ENCODE measurements around the gene WIPF3. TPM values are rescaled to one million over a fixed set of nuclear protein-coding genes. Genes with fewer than 3 reads are reported as not detected.

The WIPF3 gene
- total RNA-seq, 1 donor from 2014 or later: 0.67 TPM

GRCh38 chr7:29950480-29950879 is 144.2 kb downstream of the WIPF3 start:
- H3K4me3 ChIP-seq: no peak overlapping the region
- H3K27ac ChIP-seq: no peak overlapping the region
- ATAC-seq (no peak), DNase-seq (no peak)
- intact Hi-C loops (cut with DNase I): no loop called here
- H3K36me3 ChIP-seq: peaks cover 5% of the 10 kb centered on the region
- no peaks in the 10 kb centered on the region for H3K4me1 ChIP-seq
- H3K27me3 ChIP-seq: no peaks in the 10 kb centered on the region
- no peak for TF ChIP-seq CTCF (IDR thresholded peaks at IDR 0.05)
- H3K9me3 ChIP-seq: no peaks in the 10 kb centered on the region

- no peak for DNase-seq
- Histone ChIP-seq H3K27ac (no peak overlapping the region), H3K27me3 (no peaks in the 10 kb centered on the region), H3K9me3 (no peaks in the 10 kb centered on the region), H3K4me3 (no peak overlapping the region), H3K36me3 (peaks cover 5% of the 10 kb centered on the region), H3K4me1 (no peaks in the 10 kb centered on the region)
- no peak for ATAC-seq
- intact Hi-C loops (cut with DNase I): no loop called here
- no peak for TF ChIP-seq CTCF (IDR thresholded peaks at IDR 0.05)
These were observed 144.9 kb downstream of the WIPF3 start for GRCh38 chr7:29951206-29951605.

GRCh38 chr7:29953726-29954347 is 147.5 kb downstream of the WIPF3 start:
- Histone ChIP-seq H3K27me3 (no peaks in the 10 kb centered on the region), H3K4me1 (no peaks in the 10 kb centered on the region), H3K27ac (no peak overlapping the region), H3K4me3 (no peak overlapping the region), H3K9me3 (no peaks in the 10 kb centered on the region), H3K36me3 (peaks cover 5% of the 10 kb centered on the region)
- ATAC-seq (no peak), DNase-seq (no peak)
- TF ChIP-seq CTCF (IDR thresholded peaks at IDR 0.05): no peak
- intact Hi-C loops (cut with DNase I): no loop called here

GRCh38 chr7:29955075-29955792 is 148.9 kb downstream of the WIPF3 start:
- no peak for TF ChIP-seq CTCF (IDR thresholded peaks at IDR 0.05)
- H3K27ac ChIP-seq: no peak overlapping the region
- H3K9me3 ChIP-seq: no peaks in the 10 kb centered on the region
- ATAC-seq (no peak), DNase-seq (no peak)
- no peak overlapping the region for H3K4me3 ChIP-seq
- intact Hi-C loops (cut with DNase I): no loop called here
- peaks cover 5% of the 10 kb centered on the region for H3K36me3 ChIP-seq
- no peaks in the 10 kb centered on the region for H3K4me1 ChIP-seq
- no peaks in the 10 kb centered on the region for H3K27me3 ChIP-seq

- ATAC-seq (peak; percentile 85), DNase-seq (no peak)
- no peak overlapping the region for H3K27ac ChIP-seq
- TF ChIP-seq CTCF (IDR thresholded peaks at IDR 0.05): no peak
- no peak overlapping the region for H3K4me3 ChIP-seq
- no peaks in the 10 kb centered on the region for H3K9me3 ChIP-seq
- H3K36me3 ChIP-seq: peaks cover 5% of the 10 kb centered on the region
- H3K27me3 ChIP-seq: no peaks in the 10 kb centered on the region
- no peaks in the 10 kb centered on the region for H3K4me1 ChIP-seq
- intact Hi-C loops (cut with DNase I): no loop called here
These were observed 149.6 kb downstream of the WIPF3 start for GRCh38 chr7:29955799-29956486.

All from upper lobe of right lung (tissue), 1 donor.